A673 (cell line): ENCODE measurements around the gene KCNA2. TPM values are rescaled to one million over a fixed set of nuclear protein-coding genes. Genes with fewer than 3 reads are reported as not detected.
A peak's percentile ranks its signal among the peaks of the same experiment; 100 is the strongest.

Experiments
- BruUV-seq: library from RNA; stranded (reverse); fragments of 400-500 nt; replicated peaks from 2 replicates; lab custom pipeline; 2021; lab: Mats Ljungman, UMichigan
- CTCF ChIA-PET: fragments of 300-600 bp; sonication (Branson Sonifier 250); formaldehyde crosslinking; loops from one replicate; lab custom pipeline; 2022; ENCODE audit warnings: antibody characterized with exemption; lab: Charles Lee
- POLR2A ChIA-PET: fragments of 300-600 bp; sonication (Branson Sonifier 250); formaldehyde crosslinking; loops from one replicate; lab custom pipeline; 2022; ENCODE audit warnings: antibody characterized with exemption; ENCODE audit not compliant: low non-redundant PET; lab: Charles Lee
- DNase-seq: peaks from one replicate; pipeline ENCODE4 v3.0.0-alpha.2; 2015; ENCODE audit warnings: low spot score
- H3K27ac ChIP-seq: fragments of 200-600 bp; sonication (generic); 2 replicates; pipeline ENCODE4 v1.5.1; 2016; ENCODE audit warnings: mixed run types, low read depth, mild to moderate bottlenecking, mixed read lengths, antibody characterized with exemption, low read length; ENCODE audit not compliant: poor library complexity, severe bottlenecking
- H3K27me3 ChIP-seq: fragments of 200-600 bp; sonication (generic); replicated peaks from 2 replicates; pipeline ENCODE4 v1.6.1; 2017; ENCODE audit warnings: mixed run types, low read depth, mild to moderate bottlenecking, mixed read lengths, antibody characterized with exemption, low read length; ENCODE audit not compliant: insufficient read depth, poor library complexity
- H3K36me3 ChIP-seq: fragments of 200-600 bp; sonication (generic); 2 replicates; pipeline ENCODE4 v1.6.1; 2016; ENCODE audit warnings: mixed run types, mild to moderate bottlenecking, mixed read lengths, antibody characterized with exemption, low read length; ENCODE audit not compliant: insufficient read depth, poor library complexity, severe bottlenecking
- H3K4me1 ChIP-seq: fragments of 200-600 bp; sonication (generic); 2 replicates; pipeline ENCODE4 v1.6.1; 2017; ENCODE audit warnings: mixed run types, mild to moderate bottlenecking, mixed read lengths, antibody characterized with exemption, low read length; ENCODE audit not compliant: insufficient read depth, poor library complexity, severe bottlenecking
- H3K4me3 ChIP-seq: fragments of 200-600 bp; sonication (generic); 2 replicates; pipeline ENCODE4 v1.5.1; 2016; ENCODE audit warnings: low read depth, mixed run types, mild to moderate bottlenecking, mixed read lengths, low read length; ENCODE audit not compliant: poor library complexity, severe bottlenecking
- H3K9me3 ChIP-seq: fragments of 200-600 bp; sonication (generic); 2 replicates; pipeline ENCODE4 v1.6.1; 2016; ENCODE audit warnings: mixed run types, low read depth, mild to moderate bottlenecking, mixed read lengths, antibody characterized with exemption, low read length; ENCODE audit not compliant: poor library complexity, severe bottlenecking
- EZH2 ChIP-seq: fragments of 200-600 bp; sonication (generic); IDR thresholded peaks from 2 replicates; pipeline ENCODE4 v1.6.1; 2017; ENCODE audit warnings: borderline replicate concordance, low read depth, mild to moderate bottlenecking, mixed read lengths, antibody characterized with exemption, low read length; ENCODE audit not compliant: poor library complexity, severe bottlenecking
- intact Hi-C: fragments of 100-400 bp; cut with micrococcal nuclease; formaldehyde crosslinking; loops from one replicate; pipeline ENCODE4 v1.10.0; 2022; ENCODE audit not compliant: unreplicated experiment
- total RNA-seq: library from RNA; stranded (reverse); gene quantifications from 2 replicates; pipeline ENCODE4 v1.2.3, GENCODE V29; 2021
- TF ChIP-seq, protein P1 (sequence below): fragments of 300-800, 200-600 bp; sonication (generic); conservative IDR thresholded peaks from 2 replicates; pipeline ENCODE4 v1.5.1; 2017; ENCODE audit warnings: low read depth, mild to moderate bottlenecking, antibody characterized with exemption, low read length, moderate library complexity, mixed read lengths

KCNA2 gene
- total RNA-seq, 1 experiment from 2014 or later, result 46.6 TPM

GRCh38 chr1:110565565-110565964 lies 40.6 kb downstream of the KCNA2 start:
- H3K36me3 ChIP-seq, result no peaks in the 10 kb centered on the region
- ChIA-PET CTCF (no interaction called here), POLR2A (no interaction called here)
- H3K27ac ChIP-seq, result no peak overlapping the region
- DNase-seq, result peak; percentile 10
- no peaks in the 10 kb centered on the region for H3K9me3 ChIP-seq
- BruUV-seq, result no TSS peak
- intact Hi-C loops, result no loop called here
- no peaks in the 10 kb centered on the region for H3K4me1 ChIP-seq
- peaks cover 3% of the 10 kb centered on the region for H3K27me3 ChIP-seq
- TF ChIP-seq, protein P1, sequence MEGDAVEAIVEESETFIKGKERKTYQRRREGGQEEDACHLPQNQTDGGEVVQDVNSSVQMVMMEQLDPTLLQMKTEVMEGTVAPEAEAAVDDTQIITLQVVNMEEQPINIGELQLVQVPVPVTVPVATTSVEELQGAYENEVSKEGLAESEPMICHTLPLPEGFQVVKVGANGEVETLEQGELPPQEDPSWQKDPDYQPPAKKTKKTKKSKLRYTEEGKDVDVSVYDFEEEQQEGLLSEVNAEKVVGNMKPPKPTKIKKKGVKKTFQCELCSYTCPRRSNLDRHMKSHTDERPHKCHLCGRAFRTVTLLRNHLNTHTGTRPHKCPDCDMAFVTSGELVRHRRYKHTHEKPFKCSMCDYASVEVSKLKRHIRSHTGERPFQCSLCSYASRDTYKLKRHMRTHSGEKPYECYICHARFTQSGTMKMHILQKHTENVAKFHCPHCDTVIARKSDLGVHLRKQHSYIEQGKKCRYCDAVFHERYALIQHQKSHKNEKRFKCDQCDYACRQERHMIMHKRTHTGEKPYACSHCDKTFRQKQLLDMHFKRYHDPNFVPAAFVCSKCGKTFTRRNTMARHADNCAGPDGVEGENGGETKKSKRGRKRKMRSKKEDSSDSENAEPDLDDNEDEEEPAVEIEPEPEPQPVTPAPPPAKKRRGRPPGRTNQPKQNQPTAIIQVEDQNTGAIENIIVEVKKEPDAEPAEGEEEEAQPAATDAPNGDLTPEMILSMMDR, result no peak
- no peak for TF ChIP-seq EZH2
- no peak overlapping the region for H3K4me3 ChIP-seq

GRCh38 chr1:110563089-110563488 lies 43.1 kb downstream of the KCNA2 start:
- no peak overlapping the region for H3K27ac ChIP-seq
- no peak overlapping the region for H3K4me3 ChIP-seq
- DNase-seq, result no peak
- intact Hi-C loops, result no loop called here
- H3K4me1 ChIP-seq, result no peaks in the 10 kb centered on the region
- BruUV-seq, result no TSS peak
- H3K27me3 ChIP-seq, result no peaks in the 10 kb centered on the region
- no peaks in the 10 kb centered on the region for H3K9me3 ChIP-seq
- ChIA-PET POLR2A (no interaction called here), CTCF (no interaction called here)
- TF ChIP-seq, protein P1, result no peak
- TF ChIP-seq EZH2, result no peak
- no peaks in the 10 kb centered on the region for H3K36me3 ChIP-seq

DNA sequence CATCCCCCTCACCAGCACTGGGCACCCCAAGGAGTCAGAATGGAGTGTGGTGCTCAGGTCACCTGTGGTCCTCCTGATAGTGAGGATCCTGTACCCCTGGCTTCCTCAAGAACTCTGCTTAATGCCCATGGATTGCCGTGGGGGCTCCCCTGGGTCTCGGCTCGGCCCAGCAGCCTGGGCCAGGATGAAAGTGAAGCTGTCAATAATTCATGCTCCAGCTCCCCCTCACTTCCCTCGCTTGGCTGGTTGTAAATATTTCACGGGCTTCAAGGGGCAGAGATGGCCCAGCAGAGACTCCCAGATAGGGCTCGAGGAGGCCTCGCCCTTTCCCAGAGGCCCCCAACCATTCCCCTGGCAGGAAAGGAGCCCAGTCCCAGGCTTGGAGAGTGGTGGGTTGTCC lies 44.6 kb downstream of the KCNA2 start:
- Histone ChIP-seq H3K4me1 (no peaks in the 10 kb centered on the region), H3K36me3 (no peaks in the 10 kb centered on the region), H3K27me3 (no peaks in the 10 kb centered on the region), H3K27ac (no peak overlapping the region), H3K9me3 (no peaks in the 10 kb centered on the region), H3K4me3 (no peak overlapping the region)
- DNase-seq, result no peak
- ChIA-PET CTCF (no interaction called here), POLR2A (no interaction called here)
- TF ChIP-seq, protein P1, result no peak
- no peak for TF ChIP-seq EZH2
- intact Hi-C loops, result no loop called here
- BruUV-seq, result no TSS peak
